Neutrophil (primary cell): ENCODE results near the gene DTNA.

ENCODE experiments used
- H3K27ac ChIP-seq: fragments of 200-600 bp; sonication (generic); 2 replicates; pipeline ENCODE4 v1.5.1; 2016; ENCODE audit warnings: mild to moderate bottlenecking, moderate library complexity
- H3K27me3 ChIP-seq: fragments of 200-600 bp; sonication (generic); 2 replicates; pipeline ENCODE4 v1.6.0; 2016; ENCODE audit warnings: mild to moderate bottlenecking
- H3K36me3 ChIP-seq: fragments of 200-600 bp; sonication (generic); 2 replicates; pipeline ENCODE4 v1.5.1; 2017
- H3K4me1 ChIP-seq, 2 experiments: fragments of 200-600 bp in 1 of 2; sonication (generic) in 1 of 2; 1 replicate in 1 of 2; 2 replicates in 1 of 2; pipeline versions ENCODE4 v1.5.1 to v1.6.1; 2013 to 2016; ENCODE audit warnings: low read depth in 1 of 2, low read length in 1 of 2, mild to moderate bottlenecking in 1 of 2, moderate library complexity in 1 of 2; ENCODE audit not compliant: control insufficient read depth in 1 of 2, insufficient read depth in 1 of 2
- H3K4me3 ChIP-seq, 2 experiments: fragments of 200-600 bp in 1 of 2; sonication (generic) in 1 of 2; 1 replicate in 1 of 2; 2 replicates in 1 of 2; pipeline ENCODE4 v1.5.1; 2013 to 2016; ENCODE audit warnings: low read depth in 1 of 2, low read length in 1 of 2, mild to moderate bottlenecking in 1 of 2, moderate library complexity in 1 of 2
- H3K9me3 ChIP-seq: fragments of 200-600 bp; sonication (generic); 2 replicates; pipeline ENCODE4 v1.5.1; 2016
- TF ChIP-seq, protein P1 (sequence below): fragments of 200-600 bp; sonication (generic); IDR thresholded peaks from 2 replicates; pipeline ENCODE4 v1.5.1; 2016; ENCODE audit warnings: antibody characterized with exemption

Gene DTNA

DNA sequence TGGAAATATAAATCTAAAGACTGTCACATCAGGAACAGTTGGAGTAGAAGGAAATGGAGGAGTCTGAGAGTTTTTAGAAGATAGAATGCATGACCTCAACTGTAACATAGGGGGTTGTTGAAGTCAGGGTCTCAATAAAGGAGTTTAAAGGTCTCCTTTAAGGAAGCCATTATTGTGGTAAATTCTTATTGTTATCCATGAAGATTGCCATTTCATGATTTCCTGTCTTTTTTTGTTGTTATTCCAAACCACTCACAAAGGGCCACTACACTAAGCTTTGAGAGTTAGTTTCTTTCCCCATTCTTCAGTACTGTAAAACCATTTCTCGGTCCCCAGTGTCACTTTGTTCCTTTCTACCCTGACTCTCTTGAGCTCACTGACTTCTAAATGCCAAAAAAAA, 134.0 kb downstream of the DTNA start:
- Histone ChIP-seq H3K27me3 (no peaks in the 10 kb centered on the region), H3K9me3 (no peaks in the 10 kb centered on the region), H3K4me3 (no peak overlapping the region), H3K27ac (no peak overlapping the region), H3K4me1 (peaks cover 6 to 10% of the 10 kb centered on the region in 2 experiments), H3K36me3 (no peaks in the 10 kb centered on the region)
- TF ChIP-seq, protein P1, sequence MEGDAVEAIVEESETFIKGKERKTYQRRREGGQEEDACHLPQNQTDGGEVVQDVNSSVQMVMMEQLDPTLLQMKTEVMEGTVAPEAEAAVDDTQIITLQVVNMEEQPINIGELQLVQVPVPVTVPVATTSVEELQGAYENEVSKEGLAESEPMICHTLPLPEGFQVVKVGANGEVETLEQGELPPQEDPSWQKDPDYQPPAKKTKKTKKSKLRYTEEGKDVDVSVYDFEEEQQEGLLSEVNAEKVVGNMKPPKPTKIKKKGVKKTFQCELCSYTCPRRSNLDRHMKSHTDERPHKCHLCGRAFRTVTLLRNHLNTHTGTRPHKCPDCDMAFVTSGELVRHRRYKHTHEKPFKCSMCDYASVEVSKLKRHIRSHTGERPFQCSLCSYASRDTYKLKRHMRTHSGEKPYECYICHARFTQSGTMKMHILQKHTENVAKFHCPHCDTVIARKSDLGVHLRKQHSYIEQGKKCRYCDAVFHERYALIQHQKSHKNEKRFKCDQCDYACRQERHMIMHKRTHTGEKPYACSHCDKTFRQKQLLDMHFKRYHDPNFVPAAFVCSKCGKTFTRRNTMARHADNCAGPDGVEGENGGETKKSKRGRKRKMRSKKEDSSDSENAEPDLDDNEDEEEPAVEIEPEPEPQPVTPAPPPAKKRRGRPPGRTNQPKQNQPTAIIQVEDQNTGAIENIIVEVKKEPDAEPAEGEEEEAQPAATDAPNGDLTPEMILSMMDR = no peak

DNA sequence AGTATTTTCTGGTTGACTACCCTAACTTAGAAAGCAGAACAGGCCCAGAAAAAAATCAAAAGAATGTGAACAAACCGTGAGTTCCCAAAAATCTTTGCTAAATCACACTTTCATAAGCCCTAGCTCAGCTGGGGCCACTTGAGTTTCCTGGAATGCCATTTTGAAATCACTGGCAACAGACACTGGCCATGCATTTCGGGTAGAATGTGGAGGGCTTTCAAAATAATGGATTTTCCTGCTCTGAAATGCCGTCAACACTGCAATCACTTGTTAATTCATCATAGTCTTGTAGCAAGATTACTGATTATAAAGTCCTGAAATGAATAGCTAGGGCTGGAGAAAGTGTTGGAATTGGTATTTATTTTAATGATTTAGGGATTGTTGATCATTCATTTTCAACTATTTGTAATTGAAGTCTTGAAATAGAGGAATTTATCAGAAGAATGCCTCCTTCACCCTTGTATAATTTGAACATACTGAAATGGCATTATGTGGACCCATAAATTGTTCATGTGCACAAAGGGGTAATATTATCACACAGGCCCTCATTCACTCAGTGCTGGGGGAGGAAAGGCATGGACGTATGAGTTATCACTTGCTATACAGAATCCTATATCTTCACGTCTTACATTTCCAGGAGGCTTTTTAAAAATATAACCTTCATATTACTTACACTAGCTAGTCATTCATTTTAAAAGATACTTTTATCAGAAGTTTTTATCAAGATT, 134.8 kb downstream of the DTNA start:
- H3K27me3 ChIP-seq = no peaks in the 10 kb centered on the region
- H3K4me1 ChIP-seq = peaks cover 6 to 10% of the 10 kb centered on the region in 2 experiments
- TF ChIP-seq, protein P1 = no peak
- no peaks in the 10 kb centered on the region for H3K9me3 ChIP-seq
- no peak overlapping the region for H3K4me3 ChIP-seq
- no peak overlapping the region for H3K27ac ChIP-seq
- H3K36me3 ChIP-seq = no peaks in the 10 kb centered on the region

DNA sequence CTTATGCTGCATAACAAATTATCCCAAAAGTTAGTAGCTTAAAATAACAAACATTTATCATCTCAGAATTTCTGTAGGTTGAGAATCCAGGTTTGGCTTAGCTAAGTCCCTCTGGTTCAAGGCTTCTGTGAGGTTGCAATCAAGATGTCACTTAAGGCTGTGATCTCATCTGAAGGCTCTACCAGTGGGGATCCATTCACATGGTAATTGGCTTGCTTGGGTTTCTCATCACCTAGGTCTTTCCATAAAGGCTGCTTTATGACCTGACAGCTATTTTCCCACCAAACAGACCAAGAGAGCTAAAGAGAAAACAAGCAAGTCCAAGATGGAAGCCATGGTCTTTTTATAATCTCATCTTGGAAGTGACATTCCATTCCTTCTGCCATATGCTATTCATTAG, 137.3 kb downstream of the DTNA start:
- Histone ChIP-seq H3K36me3 (no peaks in the 10 kb centered on the region), H3K4me1 (peaks cover 6 to 10% of the 10 kb centered on the region in 2 experiments)
- TF ChIP-seq, protein P1 = no peak

DNA sequence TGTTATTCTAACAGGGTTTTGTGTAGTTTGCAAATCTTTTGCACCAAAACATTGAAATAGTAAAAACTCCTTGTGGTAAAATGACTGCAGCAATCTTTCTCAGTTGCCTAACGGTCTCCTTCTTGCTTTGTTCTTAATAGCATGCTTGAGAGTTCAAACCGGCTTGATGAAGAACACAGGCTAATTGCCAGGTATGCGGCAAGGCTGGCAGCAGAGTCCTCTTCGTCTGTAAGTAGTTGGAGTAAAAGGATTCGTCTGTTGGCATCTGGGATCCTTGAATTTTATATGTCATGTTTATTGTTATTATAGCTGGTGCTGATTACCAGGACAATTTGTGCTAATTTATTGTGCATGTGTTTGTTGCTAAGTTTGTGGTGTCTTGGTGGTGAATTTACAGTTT, 138.1 kb downstream of the DTNA start:
- H3K27ac ChIP-seq = no peak overlapping the region
- no peaks in the 10 kb centered on the region for H3K9me3 ChIP-seq
- TF ChIP-seq, protein P1 = no peak
- no peaks in the 10 kb centered on the region for H3K36me3 ChIP-seq
- H3K27me3 ChIP-seq = no peaks in the 10 kb centered on the region
- H3K4me1 ChIP-seq = peaks cover 6 to 10% of the 10 kb centered on the region in 2 experiments
- H3K4me3 ChIP-seq = no peak overlapping the region

More for the DNA sequence above, 137.3 kb downstream of the DTNA start:
- Histone ChIP-seq H3K27ac (no peak overlapping the region), H3K27me3 (no peaks in the 10 kb centered on the region), H3K4me3 (no peak overlapping the region), H3K9me3 (no peaks in the 10 kb centered on the region)

DNA sequence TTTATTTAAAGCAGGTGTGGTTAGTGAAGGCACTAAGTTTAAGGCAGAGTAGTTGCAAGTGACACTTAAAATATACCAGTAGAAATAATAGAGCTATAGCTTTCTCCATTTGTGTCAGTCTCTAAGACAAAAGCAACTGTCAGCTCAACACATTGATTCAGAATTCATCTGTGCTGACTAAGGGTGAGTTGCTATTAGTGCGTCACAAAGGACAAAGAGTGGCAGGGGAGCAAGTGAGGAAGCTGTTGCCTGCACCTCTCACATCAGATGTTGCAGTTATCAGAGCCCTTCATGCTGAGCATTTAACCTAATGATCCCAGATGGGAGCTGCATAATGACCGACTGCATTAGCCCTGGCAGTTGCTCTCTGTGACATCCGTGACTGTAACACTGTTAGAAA, 138.6 kb downstream of the DTNA start:
- H3K4me3 ChIP-seq = no peak overlapping the region
- H3K27me3 ChIP-seq = no peaks in the 10 kb centered on the region
- H3K9me3 ChIP-seq = no peaks in the 10 kb centered on the region
- no peak overlapping the region for H3K27ac ChIP-seq
- no peaks in the 10 kb centered on the region for H3K36me3 ChIP-seq
- H3K4me1 ChIP-seq = peaks cover 6 to 10% of the 10 kb centered on the region in 2 experiments
- TF ChIP-seq, protein P1 = no peak
